ENCODE results near the gene AQP2. TPM values are rescaled to one million over a fixed set of nuclear protein-coding genes. Genes with fewer than 3 reads are reported as not detected.
A peak's percentile ranks its signal among the peaks of the same experiment; 100 is the strongest.

AQP2 gene
- total RNA-seq, 1 donor from 2014 or later, result not detected

DNA sequence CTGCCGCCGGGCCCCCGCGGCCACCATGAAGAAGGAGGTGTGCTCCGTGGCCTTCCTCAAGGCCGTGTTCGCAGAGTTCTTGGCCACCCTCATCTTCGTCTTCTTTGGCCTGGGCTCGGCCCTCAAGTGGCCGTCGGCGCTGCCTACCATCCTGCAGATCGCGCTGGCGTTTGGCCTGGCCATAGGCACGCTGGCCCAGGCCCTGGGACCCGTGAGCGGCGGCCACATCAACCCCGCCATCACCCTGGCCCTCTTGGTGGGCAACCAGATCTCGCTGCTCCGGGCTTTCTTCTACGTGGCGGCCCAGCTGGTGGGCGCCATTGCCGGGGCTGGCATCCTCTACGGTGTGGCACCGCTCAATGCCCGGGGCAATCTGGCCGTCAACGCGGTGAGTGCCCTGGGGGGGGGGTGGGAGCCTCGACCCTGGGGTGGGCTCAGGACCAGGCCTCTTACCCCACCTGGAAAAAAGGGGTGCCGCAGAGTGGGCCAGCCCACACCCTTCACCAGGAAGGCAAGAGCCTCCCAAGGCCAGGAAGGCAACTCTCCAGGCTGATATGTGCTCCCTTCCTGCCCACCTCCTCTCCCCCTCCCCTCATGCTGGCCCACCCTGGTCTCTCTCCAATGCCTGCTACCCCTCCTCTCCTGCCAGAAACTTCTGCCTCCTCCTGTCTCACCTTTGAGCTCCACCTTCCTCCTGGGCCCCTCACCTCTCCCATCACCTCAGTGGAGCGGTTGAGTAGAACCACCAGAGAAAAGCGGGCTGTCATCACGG, 11.6 kb downstream of the AQP2 start:
- no peak for DNase-seq

DNA sequence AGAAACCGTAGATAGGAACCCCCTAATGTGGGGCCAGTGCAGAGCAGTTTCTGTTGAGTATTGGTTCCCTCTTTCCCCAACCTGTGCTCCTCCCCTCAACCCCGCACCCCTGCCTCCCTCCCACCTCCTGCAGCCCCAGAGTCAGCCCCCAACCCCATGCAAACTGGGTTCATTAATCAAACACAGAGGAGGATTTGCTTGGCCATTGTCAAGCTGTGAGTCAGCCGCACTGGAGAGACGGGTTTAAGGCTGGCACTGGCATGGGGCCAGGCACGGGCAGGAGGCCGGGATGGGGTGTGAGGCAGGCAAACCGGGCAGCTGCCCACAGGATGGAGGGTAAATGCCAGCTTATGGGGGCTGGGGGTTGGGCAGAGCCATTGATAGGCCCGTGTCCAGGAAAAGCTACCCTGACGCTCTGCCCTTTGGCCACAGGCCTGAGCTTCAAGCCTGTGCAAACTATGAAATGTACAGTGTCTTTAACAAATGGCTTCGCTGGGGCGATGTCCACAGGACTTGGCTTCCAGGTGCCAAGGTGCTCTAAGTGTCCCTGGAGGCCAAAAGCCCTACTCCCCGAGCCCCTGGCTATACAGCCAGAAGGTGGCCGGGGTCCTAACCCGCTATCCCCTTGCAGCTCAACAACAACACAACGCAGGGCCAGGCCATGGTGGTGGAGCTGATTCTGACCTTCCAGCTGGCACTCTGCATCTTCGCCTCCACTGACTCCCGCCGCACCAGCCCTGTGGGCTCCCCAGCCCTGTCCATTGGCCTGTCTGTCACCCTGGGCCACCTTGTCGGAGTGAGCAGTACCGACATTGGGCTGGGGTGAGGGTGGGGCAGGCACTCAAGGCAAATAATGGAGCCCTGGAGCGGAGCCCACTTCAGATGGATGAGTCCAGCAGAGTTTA, 12.6 kb downstream of the AQP2 start:
- peaks cover 20% of the 10 kb centered on the region for H3K4me1 ChIP-seq
- DNase-seq (peak; percentile 90), ATAC-seq (peak; percentile 29)
- no peaks in the 10 kb centered on the region for H3K36me3 ChIP-seq
- TF ChIP-seq CTCF (IDR thresholded peaks at IDR 0.05), result no peak
- H3K9me3 ChIP-seq, result no peaks in the 10 kb centered on the region
- no peak overlapping the region for H3K4me3 ChIP-seq
- intact Hi-C loops (cut with DNase I), result no loop called here
- peak overlapping the region; percentile 6 for H3K27ac ChIP-seq
- peaks cover 29% of the 10 kb centered on the region for H3K27me3 ChIP-seq

More for the DNA sequence above, 11.6 kb downstream of the AQP2 start:
- intact Hi-C loops (cut with DNase I), result no loop called here
- no peaks in the 10 kb centered on the region for H3K36me3 ChIP-seq
- ATAC-seq, result no peak
- H3K27me3 ChIP-seq, result peaks cover 35% of the 10 kb centered on the region
- H3K4me1 ChIP-seq, result peaks cover 14% of the 10 kb centered on the region
- H3K9me3 ChIP-seq, result no peaks in the 10 kb centered on the region
- no peak overlapping the region for H3K27ac ChIP-seq
- no peak overlapping the region for H3K4me3 ChIP-seq
- no peak for TF ChIP-seq CTCF (IDR thresholded peaks at IDR 0.05)

- ATAC-seq, result no peak
These were observed 13.7 kb downstream of the AQP2 start for GRCh38 chr12:49963976-49964815.

DNA sequence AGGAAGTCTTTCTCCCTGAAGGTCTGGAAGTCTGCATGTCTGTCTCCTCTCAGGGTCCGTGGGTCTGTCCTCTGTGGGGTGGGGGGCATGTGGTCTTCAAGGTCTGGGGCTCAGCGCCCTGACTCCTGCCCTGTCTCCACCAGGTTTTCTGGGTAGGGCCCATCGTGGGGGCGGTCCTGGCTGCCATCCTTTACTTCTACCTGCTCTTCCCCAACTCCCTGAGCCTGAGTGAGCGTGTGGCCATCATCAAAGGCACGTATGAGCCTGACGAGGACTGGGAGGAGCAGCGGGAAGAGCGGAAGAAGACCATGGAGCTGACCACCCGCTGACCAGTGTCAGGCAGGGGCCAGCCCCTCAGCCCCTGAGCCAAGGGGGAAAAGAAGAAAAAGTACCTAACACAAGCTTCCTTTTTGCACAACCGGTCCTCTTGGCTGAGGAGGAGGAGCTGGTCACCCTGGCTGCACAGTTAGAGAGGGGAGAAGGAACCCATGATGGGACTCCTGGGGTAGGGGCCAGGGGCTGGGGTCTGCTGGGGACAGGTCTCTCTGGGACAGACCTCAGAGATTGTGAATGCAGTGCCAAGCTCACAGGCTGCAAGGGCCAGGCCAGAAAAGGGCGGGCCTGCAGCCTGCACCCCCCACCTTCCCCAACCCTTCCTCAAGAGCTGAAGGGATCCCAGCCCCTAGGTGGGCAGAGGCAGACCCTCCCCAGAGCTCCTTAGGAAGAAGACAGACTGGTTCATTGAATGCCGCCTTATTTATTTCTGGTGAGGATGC, 14.5 kb downstream of the AQP2 start:
- peaks cover 13% of the 10 kb centered on the region for H3K27me3 ChIP-seq
- H3K4me3 ChIP-seq, result no peak overlapping the region
- TF ChIP-seq CTCF (IDR thresholded peaks at IDR 0.05), result no peak
- no peaks in the 10 kb centered on the region for H3K9me3 ChIP-seq
- no peaks in the 10 kb centered on the region for H3K36me3 ChIP-seq
- DNase-seq (peak; percentile 56), ATAC-seq (no peak)
- intact Hi-C loops (cut with DNase I), result loop anchor here (5.0 kb wide), 2 partner anchors 92 to 107 kb away; partner anchors contain the start of gene ASIC1
- H3K27ac ChIP-seq, result no peak overlapping the region
- peaks cover 14% of the 10 kb centered on the region for H3K4me1 ChIP-seq

More at GRCh38 chr12:49963976-49964815, 13.7 kb downstream of the AQP2 start:
- intact Hi-C loops (cut with DNase I), result no loop called here
- DNase-seq, result no peak
- peaks cover 22% of the 10 kb centered on the region for H3K27me3 ChIP-seq
- no peaks in the 10 kb centered on the region for H3K36me3 ChIP-seq
- H3K4me1 ChIP-seq, result peaks cover 20% of the 10 kb centered on the region
- H3K9me3 ChIP-seq, result no peaks in the 10 kb centered on the region
- H3K4me3 ChIP-seq, result no peak overlapping the region
- H3K27ac ChIP-seq, result no peak overlapping the region
- TF ChIP-seq CTCF (IDR thresholded peaks at IDR 0.05), result no peak
